ENCODE results near the gene ELAVL1.
A peak's percentile ranks its signal among the peaks of the same experiment; 100 is the strongest.

Gene ELAVL1

DNA sequence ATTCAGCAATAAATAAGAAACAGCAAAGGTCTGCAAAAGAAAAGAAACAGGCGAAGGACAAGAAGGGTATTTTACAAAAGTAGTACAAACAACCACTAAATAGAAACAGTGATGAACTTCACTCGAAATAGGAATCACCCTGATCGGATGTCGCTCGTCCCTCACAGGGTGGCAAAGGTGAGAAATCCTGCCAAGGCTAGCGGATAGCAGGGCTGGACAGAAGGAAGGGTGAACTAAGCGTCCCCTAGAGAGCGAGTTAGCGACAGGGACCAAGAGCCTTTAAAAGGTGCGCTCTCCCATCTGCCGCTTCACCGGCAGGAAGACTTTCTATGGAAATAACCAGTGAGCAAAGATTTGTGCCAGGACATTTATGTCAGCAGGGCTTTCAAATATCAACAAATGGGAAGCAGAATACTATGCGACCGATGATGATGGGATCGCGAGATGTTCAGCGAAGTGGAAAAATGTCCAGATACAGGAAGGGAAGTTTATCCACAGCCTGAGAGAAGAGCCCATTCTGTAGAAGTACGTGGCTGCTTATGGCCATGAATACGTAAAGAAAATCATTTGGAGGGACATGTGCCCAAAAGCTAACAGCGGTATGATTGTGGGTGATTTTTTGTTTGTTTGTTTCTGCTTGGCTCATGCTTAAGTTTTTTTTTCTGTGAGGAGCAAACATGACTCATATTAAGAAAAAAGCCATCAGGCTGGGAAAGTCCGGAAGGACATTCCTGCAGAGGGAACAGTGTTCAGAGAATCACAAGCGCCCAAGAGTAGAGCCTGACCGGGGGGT is 18.9 kb downstream of the ELAVL1 start:
- TF ChIP-seq, protein P1, sequence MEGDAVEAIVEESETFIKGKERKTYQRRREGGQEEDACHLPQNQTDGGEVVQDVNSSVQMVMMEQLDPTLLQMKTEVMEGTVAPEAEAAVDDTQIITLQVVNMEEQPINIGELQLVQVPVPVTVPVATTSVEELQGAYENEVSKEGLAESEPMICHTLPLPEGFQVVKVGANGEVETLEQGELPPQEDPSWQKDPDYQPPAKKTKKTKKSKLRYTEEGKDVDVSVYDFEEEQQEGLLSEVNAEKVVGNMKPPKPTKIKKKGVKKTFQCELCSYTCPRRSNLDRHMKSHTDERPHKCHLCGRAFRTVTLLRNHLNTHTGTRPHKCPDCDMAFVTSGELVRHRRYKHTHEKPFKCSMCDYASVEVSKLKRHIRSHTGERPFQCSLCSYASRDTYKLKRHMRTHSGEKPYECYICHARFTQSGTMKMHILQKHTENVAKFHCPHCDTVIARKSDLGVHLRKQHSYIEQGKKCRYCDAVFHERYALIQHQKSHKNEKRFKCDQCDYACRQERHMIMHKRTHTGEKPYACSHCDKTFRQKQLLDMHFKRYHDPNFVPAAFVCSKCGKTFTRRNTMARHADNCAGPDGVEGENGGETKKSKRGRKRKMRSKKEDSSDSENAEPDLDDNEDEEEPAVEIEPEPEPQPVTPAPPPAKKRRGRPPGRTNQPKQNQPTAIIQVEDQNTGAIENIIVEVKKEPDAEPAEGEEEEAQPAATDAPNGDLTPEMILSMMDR (IDR thresholded peaks at IDR 0.05; ENCODE audit: low read depth, low read length, missing control alignments): no peak
- no peak overlapping the region for H3K4me3 ChIP-seq (ENCODE audit: low read depth, low read length)
- peak; percentile 43 for DNase-seq (ENCODE audit: low read depth)
- in situ Hi-C loops (cut with HindIII; ENCODE audit: low sequenced_read_pairs): no loop called here

DNA sequence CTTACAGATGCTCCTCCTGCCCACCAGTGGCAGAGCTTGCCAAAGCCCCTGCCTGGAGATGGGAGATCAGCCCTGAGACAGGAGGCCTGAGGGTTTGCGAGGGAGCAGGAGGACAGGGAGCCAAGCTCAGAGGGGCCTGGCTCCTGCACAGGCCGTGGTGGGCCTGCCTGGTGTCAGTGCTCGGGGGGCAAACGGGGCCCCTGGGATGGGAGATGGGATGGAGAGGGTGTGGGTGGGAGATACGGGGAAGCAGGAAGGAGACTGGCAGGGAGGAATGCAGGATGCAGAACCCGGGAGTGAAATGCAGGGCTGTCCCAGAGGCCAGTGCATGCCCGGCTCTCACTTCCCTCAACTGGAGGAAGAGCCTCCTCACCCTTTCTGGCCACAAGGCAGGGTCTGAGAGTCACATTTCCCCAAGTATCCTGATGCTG is 19.9 kb downstream of the ELAVL1 start:
- DNase-seq (ENCODE audit: low read depth): no peak
- H3K4me3 ChIP-seq (ENCODE audit: low read depth, low read length): no peak overlapping the region
- TF ChIP-seq, protein P1 (IDR thresholded peaks at IDR 0.05; ENCODE audit: low read depth, low read length, missing control alignments): no peak
- in situ Hi-C loops (cut with HindIII; ENCODE audit: low sequenced_read_pairs): no loop called here

DNA sequence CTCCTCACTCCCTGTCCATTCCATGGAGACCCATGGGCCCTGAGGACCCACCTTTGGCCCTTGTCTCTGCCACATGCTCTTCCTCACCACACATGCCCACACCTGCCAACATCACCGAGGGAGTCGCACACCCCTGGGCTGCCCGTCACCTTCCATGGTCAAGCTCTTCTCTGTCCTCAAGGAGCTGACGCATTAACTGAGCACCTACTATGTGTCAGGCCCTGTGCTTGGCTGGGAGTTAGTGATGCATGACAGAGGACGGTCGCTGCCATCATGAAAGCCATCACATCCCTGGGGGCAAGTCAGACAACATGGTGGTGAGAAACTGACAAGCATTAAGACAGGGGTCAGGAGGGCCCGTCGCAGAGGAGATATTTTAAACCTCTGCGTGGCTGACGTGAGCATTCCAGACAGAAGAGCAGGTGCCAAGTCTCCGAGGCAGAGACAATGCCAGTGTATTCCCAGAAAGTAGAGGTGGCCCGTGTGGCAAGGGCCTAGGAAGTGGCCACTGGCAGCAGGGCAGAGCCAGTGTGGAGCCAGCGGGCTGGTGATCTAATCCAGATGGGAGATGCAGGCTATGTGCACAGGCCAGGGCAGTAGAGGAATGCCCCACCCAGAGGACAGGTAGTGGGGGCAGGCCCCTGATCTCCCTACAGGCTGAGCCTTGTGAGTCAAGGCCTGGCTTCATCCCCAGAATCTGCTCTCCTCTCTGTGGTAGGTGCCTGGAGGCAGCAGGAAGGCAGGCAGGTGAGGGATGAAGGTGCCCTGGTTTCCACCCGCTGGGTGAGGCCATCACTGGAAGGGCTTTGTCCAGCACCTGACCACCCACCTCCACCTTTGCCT is 21.2 kb downstream of the ELAVL1 start:
- no peak for DNase-seq (ENCODE audit: low read depth)
- TF ChIP-seq, protein P1 (IDR thresholded peaks at IDR 0.05; ENCODE audit: low read depth, low read length, missing control alignments): no peak
- no peak overlapping the region for H3K4me3 ChIP-seq (ENCODE audit: low read depth, low read length)
- in situ Hi-C loops (cut with HindIII; ENCODE audit: low sequenced_read_pairs): no loop called here

DNA sequence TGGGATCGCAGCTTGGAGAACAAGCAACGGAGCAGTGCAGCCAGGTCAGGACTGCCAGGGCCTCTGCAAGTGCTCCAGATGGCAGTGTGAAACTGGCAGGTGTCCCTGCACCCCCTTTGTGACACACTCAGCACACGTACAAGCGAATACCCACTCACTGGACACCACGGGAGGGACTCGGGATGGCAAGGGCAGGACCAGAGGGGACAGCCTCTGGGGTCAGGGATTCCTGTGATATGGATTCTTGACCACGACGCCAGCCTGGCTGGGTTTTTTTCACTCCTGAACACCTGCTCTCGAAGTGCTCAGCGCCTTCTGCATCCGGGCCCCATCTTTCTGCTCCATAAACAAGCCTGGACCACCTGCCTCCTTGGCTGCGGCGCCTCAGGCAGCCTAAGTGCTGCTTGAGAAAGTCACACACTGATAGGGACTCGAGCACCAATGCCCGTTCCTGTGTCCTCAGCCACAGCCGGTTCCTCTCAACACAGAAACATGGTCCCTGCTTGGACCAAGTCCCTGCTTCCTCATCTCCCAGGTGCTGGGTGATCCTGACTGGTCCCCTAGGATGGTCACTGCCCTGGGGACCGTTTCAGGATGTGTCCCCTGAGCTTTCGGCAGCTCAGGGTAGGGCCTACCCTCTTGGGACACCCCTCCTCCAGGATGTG is 22.0 kb downstream of the ELAVL1 start:
- TF ChIP-seq, protein P1 (IDR thresholded peaks at IDR 0.05; ENCODE audit: low read depth, low read length, missing control alignments): no peak
- in situ Hi-C loops (cut with HindIII; ENCODE audit: low sequenced_read_pairs): no loop called here

DNA sequence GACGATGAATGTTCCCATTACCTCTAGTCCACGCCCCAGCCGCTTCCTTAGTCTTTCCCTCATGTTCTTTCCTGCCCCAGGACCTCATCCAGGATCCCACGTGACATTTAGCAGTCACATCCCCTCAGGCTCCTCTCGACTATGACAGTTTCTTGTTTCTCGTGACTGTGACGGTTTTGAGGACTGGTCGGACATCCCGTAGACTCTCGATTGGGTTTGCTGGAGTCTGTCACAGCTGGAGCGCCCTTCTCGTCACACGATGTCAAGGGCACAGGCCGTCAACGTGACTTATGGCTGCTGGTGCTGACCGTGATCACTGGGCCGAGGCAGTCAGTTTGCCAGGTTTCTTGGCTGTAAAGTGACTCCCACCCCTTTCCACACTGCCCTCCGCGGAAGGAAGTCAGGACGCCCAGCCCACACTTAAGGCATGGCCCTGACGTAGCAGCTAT is 22.8 kb downstream of the ELAVL1 start:
- no peak overlapping the region for H3K4me3 ChIP-seq (ENCODE audit: low read depth, low read length)
- in situ Hi-C loops (cut with HindIII; ENCODE audit: low sequenced_read_pairs): no loop called here
- DNase-seq (ENCODE audit: low read depth): no peak
- TF ChIP-seq, protein P1 (IDR thresholded peaks at IDR 0.05; ENCODE audit: low read depth, low read length, missing control alignments): no peak

More for the DNA sequence above, 22.0 kb downstream of the ELAVL1 start:
- H3K4me3 ChIP-seq (ENCODE audit: low read depth, low read length): no peak overlapping the region
- DNase-seq (ENCODE audit: low read depth): no peak

DNA sequence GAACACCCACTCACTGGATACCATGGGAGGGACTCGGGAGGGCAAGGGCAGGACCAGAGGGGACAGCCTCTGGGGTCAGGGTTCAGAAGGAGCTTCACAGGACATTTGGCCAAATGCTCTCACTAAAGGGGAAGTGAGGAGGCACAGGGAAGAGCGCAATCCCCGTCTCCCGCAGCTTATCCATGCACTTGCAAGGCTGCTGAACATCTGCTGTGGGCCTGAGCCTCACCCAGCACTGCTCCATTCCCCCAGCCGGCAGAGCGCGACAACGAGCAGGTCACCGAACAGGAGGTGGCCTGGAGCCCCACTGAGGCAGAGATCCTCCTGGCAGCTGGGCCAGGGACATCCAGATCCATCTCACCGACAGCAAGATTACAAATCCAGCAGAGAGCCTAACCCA is 23.3 kb downstream of the ELAVL1 start:
- TF ChIP-seq, protein P1 (IDR thresholded peaks at IDR 0.05; ENCODE audit: low read depth, low read length, missing control alignments): no peak
- H3K4me3 ChIP-seq (ENCODE audit: low read depth, low read length): no peak overlapping the region
- DNase-seq (ENCODE audit: low read depth): no peak
- in situ Hi-C loops (cut with HindIII; ENCODE audit: low sequenced_read_pairs): no loop called here

Measured in astrocyte of the cerebellum (primary cell).